K562 (cell line): ENCODE data around the gene LRRC25. TPM values are rescaled to one million over a fixed set of nuclear protein-coding genes. Genes with fewer than 3 reads are reported as not detected.

Source experiments
- BCOR ChIP-seq: fragments of 450-650 bp; IDR thresholded peaks from 2 replicates; pipeline ENCODE4 v1.6.1; 2016
- CSDE1 ChIP-seq, 2 experiments: fragments of 450-650 bp; IDR thresholded peaks; 2 replicates each; pipeline ENCODE4 v1.6.1; 2016; ENCODE audit warnings: mild to moderate bottlenecking in 1 of 2
- CXXC5 ChIP-seq: fragments of 250-450 bp; sonication (Bioruptor Pico); IDR thresholded peaks from 2 replicates; pipeline ENCODE4 v1.8.0; 2022; ENCODE audit warnings: inconsistent platforms, mild to moderate bottlenecking, moderate library complexity
- E2F8 ChIP-seq: fragments of 450-650 bp; IDR thresholded peaks from 2 replicates; pipeline ENCODE4 v1.7.1; 2018; ENCODE audit warnings: mild to moderate bottlenecking, low read depth; ENCODE audit not compliant: partially characterized antibody
- EHMT2 ChIP-seq: fragments of 450-650 bp; IDR thresholded peaks from 2 replicates; pipeline ENCODE4 v1.6.1; 2018; ENCODE audit warnings: antibody characterized with exemption
- HNRNPUL1 ChIP-seq: fragments of 200-400 bp; formaldehyde crosslinking; IDR thresholded peaks from 2 replicates; pipeline ENCODE4 v1.6.1; 2017; ENCODE audit warnings: low read length
- IRF1 ChIP-seq: sonication (generic); formaldehyde crosslinking; IDR thresholded peaks from 2 replicates; pipeline ENCODE4 v1.8.0; 2022; ENCODE audit warnings: missing genetic modification reagents, mild to moderate bottlenecking, borderline replicate concordance
- KDM4B ChIP-seq, 2 experiments: fragments of 450-650 bp in 1 of 2; sonication (generic) in 1 of 2; IDR thresholded peaks; 2 replicates each; pipeline ENCODE4 v1.6.1; 2016 to 2017; ENCODE audit warnings: borderline replicate concordance in 2 of 2, antibody characterized with exemption in 1 of 2, low read depth in 1 of 2, mild to moderate bottlenecking in 1 of 2
- MEIS2 ChIP-seq: fragments of 450-650 bp; IDR thresholded peaks from 2 replicates; pipeline ENCODE4 v1.6.1; 2014; ENCODE audit warnings: mild to moderate bottlenecking; ENCODE audit not compliant: partially characterized antibody
- MYC ChIP-seq, 2 experiments: fragments of 250-450 bp in 1 of 2; sonication (Bioruptor Pico) in 1 of 2; IDR thresholded peaks; 2 replicates each; pipeline versions ENCODE4 v1.5.1 to v1.6.1; 2012 to 2021; ENCODE audit warnings: low read depth in 2 of 2, borderline replicate concordance in 1 of 2, improper control_type of control experiment in 1 of 2, low read length in 1 of 2, mild to moderate bottlenecking in 1 of 2, moderate library complexity in 1 of 2
- SMAD2 ChIP-seq: fragments of 150-350 bp; IDR thresholded peaks from 2 replicates; pipeline ENCODE4 v1.6.1; 2014; ENCODE audit warnings: low read depth, mild to moderate bottlenecking, low read length
- SMAD3 ChIP-seq: fragments of 450-650 bp; formaldehyde crosslinking; conservative IDR thresholded peaks from 2 replicates; pipeline ENCODE4 v1.4.0; 2020; ENCODE audit warnings: mild to moderate bottlenecking
- SMARCC2 ChIP-seq: fragments of 450-650 bp; IDR thresholded peaks from 2 replicates; pipeline ENCODE4 v1.6.1; 2017; ENCODE audit warnings: antibody characterized with exemption, moderate library complexity, mild to moderate bottlenecking, low read depth
- SP2 ChIP-seq: IDR thresholded peaks from 2 replicates; pipeline ENCODE4 v1.6.1; 2011; ENCODE audit warnings: mild to moderate bottlenecking, low read depth, low read length, moderate library complexity; ENCODE audit not compliant: poor library complexity, severe bottlenecking; ENCODE audit errors: extremely low read depth
- TRIM25 ChIP-seq: fragments of 450-650 bp; IDR thresholded peaks from 2 replicates; pipeline ENCODE4 v1.7.0; 2016; ENCODE audit warnings: borderline replicate concordance
- XRCC3 ChIP-seq: fragments of 450-650 bp; IDR thresholded peaks from 2 replicates; pipeline ENCODE4 v1.6.1; 2017; ENCODE audit warnings: mild to moderate bottlenecking, moderate library complexity
- ZNF124 ChIP-seq: sonication (generic); formaldehyde crosslinking; IDR thresholded peaks from 2 replicates; pipeline ENCODE4 v1.8.1; 2022; ENCODE audit warnings: missing genetic modification reagents
- ZNF174 ChIP-seq: fragments of 250-450 bp; sonication (Bioruptor Pico); IDR thresholded peaks from 2 replicates; pipeline ENCODE4 v1.4.0; 2020; ENCODE audit warnings: mild to moderate bottlenecking
- ZNF3 ChIP-seq: fragments of 250-450 bp; sonication (Bioruptor Pico); IDR thresholded peaks from 2 replicates; pipeline ENCODE4 v1.5.0; 2021; ENCODE audit warnings: mild to moderate bottlenecking, moderate library complexity
- polyA plus RNA-seq, 8 experiments: library from polyadenylated mRNA; depleted of rRNA in 4 of 8; stranded (reverse) in 5 of 8; unstranded in 3 of 8; fragments of >200 nt; fragmentation: Nextera tagmentation in 2 of 8; fragmentation: Illumina TruSeq in 1 of 8; extraction: Ambion mirVana in 2 of 8; extraction: Trizol in 1 of 8; gene quantifications; 2 replicates each; pipeline versions ENCODE4 v1.2.1 to v1.2.3, GENCODE V29; 2011 to 2014; ENCODE audit warnings: inconsistent platforms in 1 of 8, missing spikeins in 1 of 8
- total RNA-seq, 7 experiments: library from RNA; depleted of rRNA in 6 of 7; stranded (reverse); fragments of >200 nt in 6 of 7; fragmentation: Illumina TruSeq in 2 of 7; extraction: Trizol in 2 of 7; gene quantifications; 2 replicates each; pipeline versions ENCODE4 v1.2.1 to v1.2.3, GENCODE V29; 2011 to 2021; ENCODE audit warnings: low replicate concordance in 1 of 7
- TF ChIP-seq, protein P1 (sequence below), 3 experiments: IDR thresholded peaks in 2 of 3; conservative IDR thresholded peaks in 1 of 3; 2 replicates each; pipeline ENCODE4 v1.5.1; 2011 to 2012; ENCODE audit warnings: low read length in 3 of 3, mild to moderate bottlenecking in 3 of 3, control low read depth in 2 of 3, improper control_type of control experiment in 1 of 3, inconsistent platforms in 1 of 3, low read depth in 1 of 3, mixed read lengths in 1 of 3, moderate library complexity in 1 of 3; ENCODE audit not compliant: insufficient read depth in 2 of 3

LRRC25 gene
- total and polyA plus RNA-seq, 9 of the 15 experiments (the other 6 are each of a cell fraction or from before 2014, with no cell fraction given), result 0.07 to 0.36 (median 0.10) TPM; not detected in 3

DNA sequence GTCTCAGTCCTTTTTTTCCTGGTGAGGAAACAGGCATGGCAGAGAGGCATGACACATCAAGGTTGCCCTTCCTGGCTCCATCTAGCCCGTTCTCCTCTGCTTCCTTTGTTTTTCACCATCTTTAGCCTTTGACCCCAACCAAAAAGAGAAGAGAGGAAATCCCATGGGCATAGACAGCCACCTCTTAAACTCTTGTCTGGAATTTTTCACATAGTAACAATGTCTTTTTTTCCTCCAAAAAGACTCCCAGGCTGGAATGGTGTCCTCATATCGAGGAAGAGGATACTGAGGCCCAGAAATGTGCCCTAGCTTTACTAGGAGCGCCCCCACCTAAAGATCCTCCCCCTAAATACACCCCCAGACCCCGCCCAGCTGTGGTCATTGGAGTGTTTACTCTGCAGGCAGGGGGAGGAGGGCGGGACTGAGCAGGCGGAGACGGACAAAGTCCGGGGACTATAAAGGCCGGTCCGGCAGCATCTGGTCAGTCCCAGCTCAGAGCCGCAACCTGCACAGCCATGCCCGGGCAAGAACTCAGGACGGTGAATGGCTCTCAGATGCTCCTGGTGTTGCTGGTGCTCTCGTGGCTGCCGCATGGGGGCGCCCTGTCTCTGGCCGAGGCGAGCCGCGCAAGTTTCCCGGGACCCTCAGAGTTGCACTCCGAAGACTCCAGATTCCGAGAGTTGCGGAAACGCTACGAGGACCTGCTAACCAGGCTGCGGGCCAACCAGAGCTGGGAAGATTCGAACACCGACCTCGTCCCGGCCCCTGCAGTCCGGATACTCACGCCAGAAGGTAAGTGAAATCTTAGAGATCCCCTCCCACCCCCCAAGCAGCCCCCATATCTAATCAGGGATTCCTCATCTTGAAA lies 11.5 kb downstream of the LRRC25 start, which contains the start of gene GDF15 (continued):
- TF ChIP-seq SMARCC2, result no peak
- no peak for TF ChIP-seq ZNF3 (CRISPR knock-in tag)
- no peak for TF ChIP-seq TRIM25
- no peak for TF ChIP-seq SP2
- no peak for TF ChIP-seq MEIS2
- TF ChIP-seq ZNF124, result no peak
- no peak for TF ChIP-seq HNRNPUL1
- TF ChIP-seq, protein P1, sequence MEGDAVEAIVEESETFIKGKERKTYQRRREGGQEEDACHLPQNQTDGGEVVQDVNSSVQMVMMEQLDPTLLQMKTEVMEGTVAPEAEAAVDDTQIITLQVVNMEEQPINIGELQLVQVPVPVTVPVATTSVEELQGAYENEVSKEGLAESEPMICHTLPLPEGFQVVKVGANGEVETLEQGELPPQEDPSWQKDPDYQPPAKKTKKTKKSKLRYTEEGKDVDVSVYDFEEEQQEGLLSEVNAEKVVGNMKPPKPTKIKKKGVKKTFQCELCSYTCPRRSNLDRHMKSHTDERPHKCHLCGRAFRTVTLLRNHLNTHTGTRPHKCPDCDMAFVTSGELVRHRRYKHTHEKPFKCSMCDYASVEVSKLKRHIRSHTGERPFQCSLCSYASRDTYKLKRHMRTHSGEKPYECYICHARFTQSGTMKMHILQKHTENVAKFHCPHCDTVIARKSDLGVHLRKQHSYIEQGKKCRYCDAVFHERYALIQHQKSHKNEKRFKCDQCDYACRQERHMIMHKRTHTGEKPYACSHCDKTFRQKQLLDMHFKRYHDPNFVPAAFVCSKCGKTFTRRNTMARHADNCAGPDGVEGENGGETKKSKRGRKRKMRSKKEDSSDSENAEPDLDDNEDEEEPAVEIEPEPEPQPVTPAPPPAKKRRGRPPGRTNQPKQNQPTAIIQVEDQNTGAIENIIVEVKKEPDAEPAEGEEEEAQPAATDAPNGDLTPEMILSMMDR (IDR thresholded peaks at IDR 0.05 in 2 of 3, conservative IDR thresholded peaks at IDR 0.05 in 1 of 3; ENCODE audit: insufficient read depth in 2 of 3, low read depth in 1 of 3, low read length in 3 of 3), result peak; percentile 90 to 93 (median 92)
- no peak for TF ChIP-seq XRCC3
- no peak; a peak in 1 of 4 replicates for TF ChIP-seq CSDE1 (IDR thresholded peaks at IDR 0.05)
- TF ChIP-seq CXXC5 (CRISPR knock-in tag), result peak; percentile 88
- TF ChIP-seq MYC (IDR thresholded peaks at IDR 0.05; ENCODE audit: low read depth, low read length), result peak; percentile 93
- no peak for TF ChIP-seq MYC (CRISPR knock-in tag; IDR thresholded peaks at IDR 0.05; ENCODE audit: borderline replicate concordance, low read depth)
- TF ChIP-seq EHMT2, result no peak
- TF ChIP-seq IRF1 (CRISPR knock-in tag), result no peak
- TF ChIP-seq KDM4B (IDR thresholded peaks at IDR 0.05; ENCODE audit: borderline replicate concordance in 2 of 2, low read depth in 1 of 2), result peak in 1 of 2 experiments; percentile 96; a peak in 1 of 4 replicates
- TF ChIP-seq BCOR, result peak; percentile 61; the same call in 1 of the 2 replicates
- no peak for TF ChIP-seq SMAD3
- TF ChIP-seq SMAD2, result no peak
- TF ChIP-seq ZNF174, result no peak
- TF ChIP-seq E2F8, result no peak
